Measurements from ENCODE around the gene TIGAR.

DNA sequence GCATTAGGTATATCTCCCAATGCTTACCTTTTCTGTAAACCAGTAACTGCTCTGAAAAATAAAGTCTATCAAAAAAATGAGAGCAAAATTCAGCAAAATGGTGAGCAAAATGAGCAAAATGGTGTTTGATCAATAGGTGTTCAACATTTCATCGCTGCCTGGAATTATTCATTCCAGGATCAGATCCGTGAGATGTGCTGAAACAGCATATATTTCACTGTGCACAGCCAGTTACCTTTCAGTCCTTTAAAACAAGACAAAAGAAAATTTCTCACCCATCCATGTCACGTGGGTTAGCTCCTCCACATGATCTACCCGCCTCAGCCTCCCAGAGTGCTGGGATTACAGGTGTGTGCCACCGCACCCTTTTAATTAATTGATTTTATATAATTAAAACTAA is 66.6 kb downstream of the TIGAR start:
- TF ChIP-seq EZH2 (IDR thresholded peaks at IDR 0.05; ENCODE audit: borderline replicate concordance, low read depth, low read length, severe bottlenecking) = no peak
- TF ChIP-seq, protein P1, sequence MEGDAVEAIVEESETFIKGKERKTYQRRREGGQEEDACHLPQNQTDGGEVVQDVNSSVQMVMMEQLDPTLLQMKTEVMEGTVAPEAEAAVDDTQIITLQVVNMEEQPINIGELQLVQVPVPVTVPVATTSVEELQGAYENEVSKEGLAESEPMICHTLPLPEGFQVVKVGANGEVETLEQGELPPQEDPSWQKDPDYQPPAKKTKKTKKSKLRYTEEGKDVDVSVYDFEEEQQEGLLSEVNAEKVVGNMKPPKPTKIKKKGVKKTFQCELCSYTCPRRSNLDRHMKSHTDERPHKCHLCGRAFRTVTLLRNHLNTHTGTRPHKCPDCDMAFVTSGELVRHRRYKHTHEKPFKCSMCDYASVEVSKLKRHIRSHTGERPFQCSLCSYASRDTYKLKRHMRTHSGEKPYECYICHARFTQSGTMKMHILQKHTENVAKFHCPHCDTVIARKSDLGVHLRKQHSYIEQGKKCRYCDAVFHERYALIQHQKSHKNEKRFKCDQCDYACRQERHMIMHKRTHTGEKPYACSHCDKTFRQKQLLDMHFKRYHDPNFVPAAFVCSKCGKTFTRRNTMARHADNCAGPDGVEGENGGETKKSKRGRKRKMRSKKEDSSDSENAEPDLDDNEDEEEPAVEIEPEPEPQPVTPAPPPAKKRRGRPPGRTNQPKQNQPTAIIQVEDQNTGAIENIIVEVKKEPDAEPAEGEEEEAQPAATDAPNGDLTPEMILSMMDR (IDR thresholded peaks at IDR 0.05; ENCODE audit: extremely low read depth in 1 of 2, insufficient read depth in 1 of 2, low read depth in 1 of 2, low read length in 2 of 2) = no peak
- TF ChIP-seq GATA2 (IDR thresholded peaks at IDR 0.05; ENCODE audit: insufficient read depth, insufficient read length, low read depth, low read length) = no peak
